Erythroblast (primary cell): ENCODE measurements around the gene TUT4.

Source experiments
- GATA1 ChIP-seq: IDR thresholded peaks from 2 replicates; pipeline ENCODE4 v1.6.1; 2011; ENCODE audit warnings: low read depth, mild to moderate bottlenecking, control low read depth, low read length, moderate library complexity
- POLR2A ChIP-seq: IDR thresholded peaks from 2 replicates; pipeline ENCODE4 v1.6.1; 2011; ENCODE audit warnings: mild to moderate bottlenecking, low read length

DNA sequence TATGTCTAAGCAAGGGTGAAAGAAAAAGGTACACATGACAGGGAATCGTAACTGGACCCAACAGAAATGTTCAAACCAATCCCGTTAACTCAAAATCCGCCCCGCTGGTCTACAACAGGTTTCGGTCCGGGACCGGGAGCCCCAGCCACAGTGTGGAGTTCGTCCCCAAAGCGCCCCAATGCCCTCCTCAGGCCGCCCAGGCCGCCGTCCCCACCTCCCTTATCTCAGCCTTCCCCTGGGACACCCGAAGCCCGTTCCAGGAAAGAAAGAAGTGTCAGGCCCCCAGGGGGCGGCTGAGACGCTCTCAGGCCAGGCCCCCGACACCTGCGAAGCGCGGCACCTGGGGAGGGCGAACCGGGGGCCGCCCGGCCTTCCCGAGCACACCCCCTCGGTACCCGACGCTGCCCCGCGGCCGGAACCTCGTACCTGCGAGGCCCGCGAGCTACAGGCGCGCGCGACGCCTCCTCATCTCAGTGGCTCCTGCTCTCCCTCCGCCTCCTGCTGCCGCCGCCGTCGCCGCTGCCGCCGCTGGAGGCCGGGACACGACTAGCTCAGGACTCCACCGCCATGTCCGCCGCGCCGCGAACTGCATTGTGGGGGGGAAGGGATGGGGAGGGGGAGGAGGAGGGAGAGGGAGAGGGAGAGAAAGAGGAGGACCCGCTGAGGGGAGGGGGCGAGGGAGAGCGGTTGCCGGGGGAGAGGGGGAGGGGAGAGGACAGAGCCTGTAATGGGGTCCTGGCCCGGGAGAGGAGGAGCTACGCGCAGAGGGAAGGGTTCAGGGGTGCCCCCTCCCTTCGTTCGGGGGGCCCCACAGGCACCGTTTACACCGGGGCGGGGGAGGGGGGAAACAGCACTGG lies at the start of gene TUT4:
- TF ChIP-seq POLR2A (no peak), GATA1 (no peak)
